ENCODE results near the gene APOL2.
"Not testable (repeated sequence)": the region's sequence is repeated elsewhere in the genome, so short reads cannot be mapped to it uniquely, and the experiment has no call there.

The APOL2 gene

GRCh38 chr22:36267896-36268485 is 28.7 kb upstream of the APOL2 start:
- no peaks in the 10 kb centered on the region for H3K27me3 ChIP-seq (ENCODE audit: control insufficient read depth, insufficient read depth, low read length)
- H3K4me2 ChIP-seq (ENCODE audit: low read length): no peak overlapping the region
- H3K27ac ChIP-seq: no peak overlapping the region
- H3K36me3 ChIP-seq (ENCODE audit: control insufficient read depth, insufficient read depth, low read length): no peaks in the 10 kb centered on the region
- no peak overlapping the region for H3K4me3 ChIP-seq (ENCODE audit: low read depth, low read length)
- TF ChIP-seq CTCF (IDR thresholded peaks at IDR 0.05): no peak
- H2AFZ ChIP-seq: no peak overlapping the region
- H3K79me2 ChIP-seq: no peaks in the 10 kb centered on the region
- no peak overlapping the region for H3K9ac ChIP-seq
- H3K4me1 ChIP-seq: no peaks in the 10 kb centered on the region
- H3K9me3 ChIP-seq (ENCODE audit: control insufficient read depth, low read length): no peaks in the 10 kb centered on the region

GRCh38 chr22:36267058-36267457 is 27.7 kb upstream of the APOL2 start:
- no peaks in the 10 kb centered on the region for H3K4me1 ChIP-seq
- H3K4me3 ChIP-seq (ENCODE audit: low read depth, low read length): no peak overlapping the region
- H2AFZ ChIP-seq: no peak overlapping the region
- no peak for TF ChIP-seq CTCF (IDR thresholded peaks at IDR 0.05)
- no peaks in the 10 kb centered on the region for H3K36me3 ChIP-seq (ENCODE audit: control insufficient read depth, insufficient read depth, low read length)
- H3K79me2 ChIP-seq: no peaks in the 10 kb centered on the region
- no peak overlapping the region for H3K4me2 ChIP-seq (ENCODE audit: low read length)
- no peak overlapping the region for H3K9ac ChIP-seq
- H3K9me3 ChIP-seq (ENCODE audit: control insufficient read depth, low read length): no peaks in the 10 kb centered on the region
- no peak overlapping the region for H3K27ac ChIP-seq
- H3K27me3 ChIP-seq (ENCODE audit: control insufficient read depth, insufficient read depth, low read length): no peaks in the 10 kb centered on the region

GRCh38 chr22:36263886-36264664 is 24.7 kb upstream of the APOL2 start:
- H3K27ac ChIP-seq; H3K4me1 ChIP-seq; H2AFZ ChIP-seq; H3K9ac ChIP-seq; H3K79me2 ChIP-seq; H3K27me3 ChIP-seq (ENCODE audit: control insufficient read depth, insufficient read depth, low read length); H3K9me3 ChIP-seq (ENCODE audit: control insufficient read depth, low read length); H3K4me3 ChIP-seq (ENCODE audit: low read depth, low read length); H3K4me2 ChIP-seq (ENCODE audit: low read length); H3K36me3 ChIP-seq (ENCODE audit: control insufficient read depth, insufficient read depth, low read length): not testable (repeated sequence)

GRCh38 chr22:36263216-36263673 is 23.9 kb upstream of the APOL2 start:
- not testable (repeated sequence) for H3K36me3 ChIP-seq (ENCODE audit: control insufficient read depth, insufficient read depth, low read length); H3K9me3 ChIP-seq (ENCODE audit: control insufficient read depth, low read length); H3K79me2 ChIP-seq; H3K9ac ChIP-seq; H3K27me3 ChIP-seq (ENCODE audit: control insufficient read depth, insufficient read depth, low read length); H2AFZ ChIP-seq; H3K4me1 ChIP-seq; H3K27ac ChIP-seq; H3K4me3 ChIP-seq (ENCODE audit: low read depth, low read length); H3K4me2 ChIP-seq (ENCODE audit: low read length)

- H3K4me2 ChIP-seq (ENCODE audit: low read length); H3K27ac ChIP-seq; H2AFZ ChIP-seq; H3K79me2 ChIP-seq; H3K27me3 ChIP-seq (ENCODE audit: control insufficient read depth, insufficient read depth, low read length); H3K4me3 ChIP-seq (ENCODE audit: low read depth, low read length); H3K9me3 ChIP-seq (ENCODE audit: control insufficient read depth, low read length); H3K4me1 ChIP-seq; H3K36me3 ChIP-seq (ENCODE audit: control insufficient read depth, insufficient read depth, low read length); H3K9ac ChIP-seq: not testable (repeated sequence)
Observed at GRCh38 chr22:36262307-36262706, 23.0 kb upstream of the APOL2 start.

GRCh38 chr22:36261675-36262074 is 22.3 kb upstream of the APOL2 start:
- H3K79me2 ChIP-seq; H3K27me3 ChIP-seq (ENCODE audit: control insufficient read depth, insufficient read depth, low read length); H3K4me3 ChIP-seq (ENCODE audit: low read depth, low read length); H3K27ac ChIP-seq; H2AFZ ChIP-seq; H3K9ac ChIP-seq; H3K4me1 ChIP-seq; H3K36me3 ChIP-seq (ENCODE audit: control insufficient read depth, insufficient read depth, low read length); H3K9me3 ChIP-seq (ENCODE audit: control insufficient read depth, low read length); H3K4me2 ChIP-seq (ENCODE audit: low read length): not testable (repeated sequence)

All from parathyroid adenoma (tissue), 2 donors.